Measurements from ENCODE around the gene PRKD1. TPM values are rescaled to one million over a fixed set of nuclear protein-coding genes. Genes with fewer than 3 reads are reported as not detected.

PRKD1 gene
- polyA plus RNA-seq (ENCODE audit: insufficient read length in 4 of 4) = 10 to 100 TPM; 23.3 to 34.4 (median 29.3) TPM

GRCh38 chr14:29927376-29928116, at the start of gene PRKD1:
PRKD1 (minus strand) TSS chr14:29927847.
- DNase-seq (ENCODE audit: low read depth in 4 of 4, low spot score in 3 of 4) = peak in 1 of 4 donors; percentile 54

GRCh38 chr14:29971101-29971500, 43.5 kb upstream of the PRKD1 start:
- DNase-seq (ENCODE audit: low read depth in 4 of 4, low spot score in 3 of 4) = no peak

GRCh38 chr14:29955087-29955486, 27.4 kb upstream of the PRKD1 start:
- no peak for DNase-seq (ENCODE audit: low read depth in 4 of 4, low spot score in 3 of 4)

- no peak for DNase-seq (ENCODE audit: low read depth in 4 of 4, low spot score in 3 of 4)
These were observed 25.9 kb upstream of the PRKD1 start for GRCh38 chr14:29953501-29953900.

GRCh38 chr14:29944091-29944490, 16.4 kb upstream of the PRKD1 start:
- no peak for DNase-seq (ENCODE audit: low read depth in 4 of 4, low spot score in 3 of 4)

- no peak for DNase-seq (ENCODE audit: low read depth in 4 of 4, low spot score in 3 of 4)
These were observed 13.8 kb upstream of the PRKD1 start for GRCh38 chr14:29941401-29941800.

GRCh38 chr14:29940482-29940881, 12.8 kb upstream of the PRKD1 start:
- DNase-seq (ENCODE audit: low read depth in 4 of 4, low spot score in 3 of 4) = no peak

- DNase-seq (ENCODE audit: low read depth in 4 of 4, low spot score in 3 of 4) = no peak
These were observed 9.5 kb upstream of the PRKD1 start for GRCh38 chr14:29937116-29937515.

- no peak for DNase-seq (ENCODE audit: low read depth in 4 of 4, low spot score in 3 of 4)
These were observed 2.6 kb upstream of the PRKD1 start for GRCh38 chr14:29930283-29930682.

- no peak for DNase-seq (ENCODE audit: low read depth in 4 of 4, low spot score in 3 of 4)
These were observed 532 bp upstream of the PRKD1 start for GRCh38 chr14:29928117-29928640.

GRCh38 chr14:29926701-29927375, 809 bp downstream of the PRKD1 start:
- no peak for DNase-seq (ENCODE audit: low read depth in 4 of 4, low spot score in 3 of 4)

- DNase-seq (ENCODE audit: low read depth in 4 of 4, low spot score in 3 of 4) = no peak
These were observed 1.4 kb downstream of the PRKD1 start for GRCh38 chr14:29926228-29926627.

GRCh38 chr14:29925736-29926135, 1.9 kb downstream of the PRKD1 start:
- no peak for DNase-seq (ENCODE audit: low read depth in 4 of 4, low spot score in 3 of 4)

- no peak for DNase-seq (ENCODE audit: low read depth in 4 of 4, low spot score in 3 of 4)
These were observed 2.4 kb downstream of the PRKD1 start for GRCh38 chr14:29925101-29925722.

- DNase-seq (ENCODE audit: low read depth in 4 of 4, low spot score in 3 of 4) = no peak
These were observed 7.8 kb downstream of the PRKD1 start for GRCh38 chr14:29919845-29920244.

GRCh38 chr14:29918981-29919380, 8.7 kb downstream of the PRKD1 start:
- no peak for DNase-seq (ENCODE audit: low read depth in 4 of 4, low spot score in 3 of 4)

GRCh38 chr14:29913566-29913965, 14.1 kb downstream of the PRKD1 start:
- DNase-seq (ENCODE audit: low read depth in 4 of 4, low spot score in 3 of 4) = no peak

GRCh38 chr14:29911810-29912209, 15.8 kb downstream of the PRKD1 start:
- DNase-seq (ENCODE audit: low read depth in 4 of 4, low spot score in 3 of 4) = no peak

- DNase-seq (ENCODE audit: low read depth in 4 of 4, low spot score in 3 of 4) = no peak
These were observed 18.7 kb downstream of the PRKD1 start for GRCh38 chr14:29908652-29909577.

GRCh38 chr14:29906256-29906870, 21.3 kb downstream of the PRKD1 start:
- DNase-seq (ENCODE audit: low read depth in 4 of 4, low spot score in 3 of 4) = no peak

All from left renal pelvis (tissue), 4 donors.